Neural cell (in vitro differentiated cells): ENCODE measurements around the gene VWF. TPM values are rescaled to one million over a fixed set of nuclear protein-coding genes. Genes with fewer than 3 reads are reported as not detected.

ENCODE experiments used
- H2AFZ ChIP-seq: fragments of 200-600, 300-800 bp; sonication (generic), shearing (Covaris generic); 2 replicates; pipeline ENCODE4 v1.6.0; 2014; ENCODE audit warnings: low read depth, mild to moderate bottlenecking, antibody characterized with exemption, low read length, moderate library complexity
- H3F3A ChIP-seq: fragments of 200-600 bp; shearing (Covaris generic); 2 replicates; pipeline ENCODE4 v1.6.1; 2016; ENCODE audit warnings: mild to moderate bottlenecking, moderate library complexity, mixed read lengths, antibody characterized with exemption, low read length; ENCODE audit not compliant: insufficient read depth, poor library complexity, severe bottlenecking
- H3K27ac ChIP-seq: fragments of 200-600, 300-800 bp; sonication (generic), shearing (Covaris generic); 2 replicates; pipeline ENCODE4 v1.5.1; 2014; ENCODE audit warnings: mild to moderate bottlenecking, low read length, moderate library complexity
- H3K27me3 ChIP-seq: fragments of 300-800, 200-600 bp; sonication (generic), shearing (Covaris generic); 2 replicates; pipeline ENCODE4 v1.6.0; 2014; ENCODE audit warnings: mild to moderate bottlenecking, low read depth, low read length, moderate library complexity; ENCODE audit not compliant: insufficient read depth
- H3K36me3 ChIP-seq: fragments of 300-800, 200-600 bp; sonication (generic), shearing (Covaris generic); 2 replicates; pipeline ENCODE4 v1.5.1; 2014; ENCODE audit warnings: mild to moderate bottlenecking, antibody characterized with exemption, low read length, moderate library complexity; ENCODE audit not compliant: insufficient read depth
- H3K4me2 ChIP-seq: fragments of 300-800, 200-600 bp; sonication (generic), shearing (Covaris generic); 2 replicates; pipeline ENCODE4 v1.6.0; 2014; ENCODE audit warnings: mild to moderate bottlenecking, low read length
- H3K4me3 ChIP-seq: fragments of 300-800, 200-600 bp; sonication (generic), shearing (Covaris generic); 2 replicates; pipeline ENCODE4 v1.5.1; 2014; ENCODE audit warnings: mild to moderate bottlenecking, low read length, moderate library complexity
- H3K79me2 ChIP-seq: fragments of 200-600 bp; shearing (Covaris generic); replicated peaks from 2 replicates; pipeline ENCODE4 v1.6.0; 2014; ENCODE audit warnings: mild to moderate bottlenecking, low read length, moderate library complexity; ENCODE audit not compliant: insufficient read depth
- H3K9ac ChIP-seq: fragments of 300-800, 200-600 bp; sonication (generic), shearing (Covaris generic); 2 replicates; pipeline ENCODE4 v1.6.1; 2016; ENCODE audit warnings: mild to moderate bottlenecking, low read length, mixed read lengths
- H3K9me2 ChIP-seq: fragments of 200-600 bp; shearing (Covaris generic); 2 replicates; pipeline ENCODE4 v1.6.1; 2016; ENCODE audit warnings: mild to moderate bottlenecking, low read length, mixed read lengths; ENCODE audit not compliant: insufficient read depth
- H3K9me3 ChIP-seq: fragments of 200-600, 300-800 bp; sonication (generic), shearing (Covaris generic); 2 replicates; pipeline ENCODE4 v1.6.1; 2016; ENCODE audit warnings: mild to moderate bottlenecking, mixed run types, low read length, moderate library complexity, mixed read lengths
- H4K20me1 ChIP-seq: fragments of 200-600 bp; shearing (Covaris generic); 2 replicates; pipeline ENCODE4 v1.6.1; 2016; ENCODE audit warnings: mild to moderate bottlenecking, mixed run types; ENCODE audit not compliant: insufficient read depth
- CTCF ChIP-seq: fragments of 450-650 bp; IDR thresholded peaks from 2 replicates; pipeline ENCODE4 v1.5.1; 2014; ENCODE audit warnings: antibody characterized with exemption, mild to moderate bottlenecking, moderate library complexity; ENCODE audit not compliant: poor library complexity, severe bottlenecking
- EP300 ChIP-seq: fragments of 450-650 bp; conservative IDR thresholded peaks from 2 replicates; pipeline ENCODE4 v1.6.1; 2014; ENCODE audit warnings: antibody characterized with exemption, mild to moderate bottlenecking, moderate library complexity; ENCODE audit not compliant: poor library complexity, severe bottlenecking
- EZH2 ChIP-seq: fragments of 200-600, 300-800 bp; shearing (Covaris generic), sonication (generic); IDR thresholded peaks from 2 replicates; pipeline ENCODE4 v1.6.1; 2014; ENCODE audit warnings: antibody characterized with exemption, low read length, borderline replicate concordance, mild to moderate bottlenecking; ENCODE audit not compliant: insufficient read depth, poor library complexity, severe bottlenecking
- MXI1 ChIP-seq: fragments of 450-650 bp; conservative IDR thresholded peaks from 2 replicates; pipeline ENCODE4 v1.6.1; 2014; ENCODE audit warnings: antibody characterized with exemption, mild to moderate bottlenecking; ENCODE audit not compliant: poor library complexity, severe bottlenecking
- POLR2AphosphoS5 ChIP-seq: IDR thresholded peaks from 2 replicates; pipeline ENCODE4 v1.6.1; 2012
- RAD21 ChIP-seq: fragments of 450-650 bp; conservative IDR thresholded peaks from 2 replicates; pipeline ENCODE4 v1.6.1; 2014; ENCODE audit warnings: antibody characterized with exemption, mild to moderate bottlenecking, moderate library complexity
- REST ChIP-seq: IDR thresholded peaks from 2 replicates; pipeline ENCODE4 v1.6.1; 2012; ENCODE audit warnings: borderline replicate concordance
- SMC3 ChIP-seq: fragments of 450-650 bp; conservative IDR thresholded peaks from 2 replicates; pipeline ENCODE4 v1.6.1; 2014; ENCODE audit warnings: antibody characterized with exemption, mild to moderate bottlenecking, moderate library complexity; ENCODE audit not compliant: poor library complexity
- TAF1 ChIP-seq: IDR thresholded peaks from 2 replicates; pipeline ENCODE4 v1.6.1; 2012; ENCODE audit warnings: low read depth
- polyA plus RNA-seq: library from polyadenylated mRNA; depleted of rRNA; stranded (reverse); fragments of >200 nt; gene quantifications from 2 replicates; pipeline ENCODE4 v1.2.3, GENCODE V29; 2014

The VWF gene
- polyA plus RNA-seq, 1 donor from 2014 or later: not detected

- Histone ChIP-seq H3F3A (no peaks in the 10 kb centered on the region), H3K4me2 (no peak overlapping the region)
Observed at GRCh38 chr12:5915511-5915910, 209.0 kb downstream of the VWF start.

GRCh38 chr12:5914387-5915149, 209.9 kb downstream of the VWF start:
- TF ChIP-seq REST: no peak
- no peak for TF ChIP-seq TAF1
- no peak for TF ChIP-seq POLR2AphosphoS5
- no peak for TF ChIP-seq RAD21
- TF ChIP-seq EP300: no peak
- no peaks in the 10 kb centered on the region for H3K9me2 ChIP-seq

More at GRCh38 chr12:5915511-5915910, 209.0 kb downstream of the VWF start:
- H3K36me3 ChIP-seq: no peaks in the 10 kb centered on the region
- H2AFZ ChIP-seq: no peak overlapping the region
- no peaks in the 10 kb centered on the region for H4K20me1 ChIP-seq
- no peak overlapping the region for H3K9ac ChIP-seq
- H3K27me3 ChIP-seq: no peaks in the 10 kb centered on the region
- no peak overlapping the region for H3K27ac ChIP-seq
- no peak overlapping the region for H3K4me3 ChIP-seq
- no peaks in the 10 kb centered on the region for H3K9me2 ChIP-seq
- no peaks in the 10 kb centered on the region for H3K9me3 ChIP-seq
- no peaks in the 10 kb centered on the region for H3K79me2 ChIP-seq
- TF ChIP-seq TAF1 (no peak), RAD21 (no peak), SMC3 (no peak), EZH2 (no peak), EP300 (no peak), CTCF (no peak), POLR2AphosphoS5 (no peak), REST (no peak), MXI1 (no peak)

More at GRCh38 chr12:5914387-5915149, 209.9 kb downstream of the VWF start:
- no peak overlapping the region for H3K4me3 ChIP-seq
- H3K79me2 ChIP-seq: no peaks in the 10 kb centered on the region
- H4K20me1 ChIP-seq: no peaks in the 10 kb centered on the region
- H2AFZ ChIP-seq: no peak overlapping the region
- H3K27me3 ChIP-seq: no peaks in the 10 kb centered on the region
- no peak overlapping the region for H3K4me2 ChIP-seq
- H3F3A ChIP-seq: no peaks in the 10 kb centered on the region
- H3K9me3 ChIP-seq: no peaks in the 10 kb centered on the region
- no peaks in the 10 kb centered on the region for H3K36me3 ChIP-seq
- H3K9ac ChIP-seq: no peak overlapping the region
- H3K27ac ChIP-seq: no peak overlapping the region
